LNCAP (cell line): ENCODE measurements around the gene TMEM161A.

Experiments
- TF ChIP-seq, protein P1 (sequence below): fragments of 450-650 bp; IDR thresholded peaks from 2 replicates; pipeline ENCODE4 v1.5.1; 2017; ENCODE audit warnings: mild to moderate bottlenecking

TMEM161A gene

DNA sequence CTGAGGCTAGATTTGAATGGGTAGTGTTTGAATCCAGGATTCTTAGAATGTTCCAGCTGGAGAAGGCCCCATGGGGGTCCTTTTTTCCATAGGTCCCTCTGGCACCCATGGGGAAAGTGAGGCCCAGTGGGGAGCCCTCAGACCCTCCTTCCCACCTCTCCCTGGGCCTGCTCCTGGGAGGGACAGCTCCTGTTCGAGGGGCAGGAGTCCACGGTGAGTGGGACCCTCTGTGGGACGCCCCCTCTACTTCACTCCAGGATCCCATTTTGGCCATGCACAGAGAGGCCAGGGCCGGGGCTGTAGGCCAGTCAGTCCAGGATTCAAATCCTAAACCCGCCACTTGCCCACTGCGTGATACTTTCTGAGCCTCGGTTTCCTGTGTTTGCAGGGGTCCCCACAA lies 24.2 kb upstream of the TMEM161A start:
- TF ChIP-seq, protein P1, sequence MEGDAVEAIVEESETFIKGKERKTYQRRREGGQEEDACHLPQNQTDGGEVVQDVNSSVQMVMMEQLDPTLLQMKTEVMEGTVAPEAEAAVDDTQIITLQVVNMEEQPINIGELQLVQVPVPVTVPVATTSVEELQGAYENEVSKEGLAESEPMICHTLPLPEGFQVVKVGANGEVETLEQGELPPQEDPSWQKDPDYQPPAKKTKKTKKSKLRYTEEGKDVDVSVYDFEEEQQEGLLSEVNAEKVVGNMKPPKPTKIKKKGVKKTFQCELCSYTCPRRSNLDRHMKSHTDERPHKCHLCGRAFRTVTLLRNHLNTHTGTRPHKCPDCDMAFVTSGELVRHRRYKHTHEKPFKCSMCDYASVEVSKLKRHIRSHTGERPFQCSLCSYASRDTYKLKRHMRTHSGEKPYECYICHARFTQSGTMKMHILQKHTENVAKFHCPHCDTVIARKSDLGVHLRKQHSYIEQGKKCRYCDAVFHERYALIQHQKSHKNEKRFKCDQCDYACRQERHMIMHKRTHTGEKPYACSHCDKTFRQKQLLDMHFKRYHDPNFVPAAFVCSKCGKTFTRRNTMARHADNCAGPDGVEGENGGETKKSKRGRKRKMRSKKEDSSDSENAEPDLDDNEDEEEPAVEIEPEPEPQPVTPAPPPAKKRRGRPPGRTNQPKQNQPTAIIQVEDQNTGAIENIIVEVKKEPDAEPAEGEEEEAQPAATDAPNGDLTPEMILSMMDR, result no peak

DNA sequence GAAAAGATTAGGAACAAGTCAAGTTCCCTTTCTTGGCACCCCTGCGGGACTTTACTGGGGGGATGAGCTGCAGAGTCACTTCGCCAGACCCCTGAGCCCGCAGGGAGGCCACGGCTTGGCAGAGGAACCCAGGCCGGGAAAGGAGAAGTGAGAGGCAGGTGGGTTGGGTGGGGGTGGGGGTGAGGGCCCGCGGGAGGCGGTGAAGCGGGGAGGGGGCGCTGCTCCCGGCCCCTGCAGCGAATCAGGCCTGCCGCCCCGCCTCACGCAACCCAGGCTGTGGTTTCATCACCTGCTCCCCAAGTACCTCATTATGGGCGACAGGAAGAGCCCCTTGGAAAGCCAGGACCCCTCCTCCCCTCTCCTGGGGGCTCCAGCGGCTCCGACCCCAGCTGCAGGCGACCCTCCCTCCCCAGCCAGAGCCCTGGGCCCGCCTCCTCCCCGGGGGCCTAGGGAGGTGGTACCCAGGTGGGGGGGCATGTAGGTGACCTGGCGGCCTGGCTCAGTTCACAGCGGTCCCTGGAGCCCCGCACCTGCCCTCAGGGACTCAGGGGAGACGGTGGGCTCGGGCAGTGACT lies 22.3 kb upstream of the TMEM161A start:
- TF ChIP-seq, protein P1, result no peak

DNA sequence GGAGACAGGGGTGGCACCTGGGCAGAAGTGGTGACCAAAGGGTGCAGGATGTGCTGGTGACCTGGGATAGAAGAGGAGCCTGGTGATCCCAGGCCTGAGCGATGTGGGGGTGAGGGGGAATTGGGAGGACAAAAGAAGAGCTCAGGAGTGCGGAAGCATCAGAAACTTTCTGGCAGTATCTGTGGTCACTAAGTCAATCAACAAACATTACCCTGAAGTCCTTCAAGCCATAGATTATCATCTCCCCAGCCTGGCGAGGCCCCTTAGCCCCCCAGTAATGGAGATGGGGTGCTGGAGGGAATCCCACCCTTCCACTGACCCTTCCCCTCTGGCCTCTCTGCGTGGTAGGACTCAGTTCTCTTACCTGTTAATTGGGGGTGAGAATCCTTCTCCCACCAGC lies 21.3 kb upstream of the TMEM161A start:
- TF ChIP-seq, protein P1, result no peak

DNA sequence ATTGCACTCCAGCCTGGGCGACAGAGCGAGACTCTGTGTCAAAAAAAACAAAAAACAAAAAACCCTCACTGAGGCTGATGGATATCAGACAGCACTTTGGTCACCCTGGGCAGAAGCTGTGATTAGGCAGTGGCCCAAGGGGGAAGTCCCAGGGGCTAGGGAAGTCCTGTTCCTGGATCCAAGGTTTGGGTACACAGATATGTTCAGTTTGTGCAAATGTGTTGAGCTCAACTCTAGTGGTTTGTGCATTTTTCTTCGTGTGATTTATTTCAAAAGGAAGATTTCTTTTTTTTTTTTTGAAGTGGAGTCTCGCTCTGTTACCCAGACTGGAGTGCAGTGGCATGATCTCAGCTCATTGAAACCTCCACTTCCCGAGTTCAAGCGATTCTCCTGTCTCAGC lies 19.5 kb upstream of the TMEM161A start:
- TF ChIP-seq, protein P1, result no peak

DNA sequence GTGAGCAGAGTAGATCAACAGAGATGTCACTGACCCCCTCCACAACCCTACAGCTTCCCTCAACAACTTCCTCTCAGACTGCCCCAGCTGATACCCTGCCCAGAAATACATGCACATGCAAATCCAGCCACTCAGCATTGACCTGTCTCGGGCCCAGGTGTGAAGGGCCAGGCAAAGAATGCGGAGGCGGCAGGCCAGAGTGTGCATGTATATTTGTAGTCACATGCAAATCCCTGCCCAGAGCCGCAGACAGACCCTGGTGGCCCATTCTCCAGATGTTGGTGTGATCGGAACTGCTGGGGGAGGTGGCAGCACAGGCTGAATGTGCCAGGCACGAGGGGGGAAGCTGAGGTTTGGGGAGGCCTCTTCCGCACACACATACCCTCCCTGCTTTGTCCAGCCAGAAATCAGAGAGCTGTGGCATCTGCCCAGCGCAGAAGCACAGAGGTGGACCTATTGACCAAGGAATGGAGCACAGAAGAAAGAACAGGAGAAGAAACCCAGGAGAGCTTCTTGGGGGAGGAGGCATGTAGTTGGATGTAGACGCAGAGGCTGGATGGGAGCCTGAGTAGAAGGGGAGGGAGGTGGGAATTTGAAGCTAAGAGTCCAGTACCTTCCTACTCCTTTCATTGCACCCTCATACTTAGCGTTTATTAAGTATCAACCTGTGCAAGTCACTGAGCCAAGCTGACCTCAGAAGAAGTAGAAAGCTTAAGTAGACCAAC lies 17.4 kb upstream of the TMEM161A start:
- TF ChIP-seq, protein P1, result no peak

DNA sequence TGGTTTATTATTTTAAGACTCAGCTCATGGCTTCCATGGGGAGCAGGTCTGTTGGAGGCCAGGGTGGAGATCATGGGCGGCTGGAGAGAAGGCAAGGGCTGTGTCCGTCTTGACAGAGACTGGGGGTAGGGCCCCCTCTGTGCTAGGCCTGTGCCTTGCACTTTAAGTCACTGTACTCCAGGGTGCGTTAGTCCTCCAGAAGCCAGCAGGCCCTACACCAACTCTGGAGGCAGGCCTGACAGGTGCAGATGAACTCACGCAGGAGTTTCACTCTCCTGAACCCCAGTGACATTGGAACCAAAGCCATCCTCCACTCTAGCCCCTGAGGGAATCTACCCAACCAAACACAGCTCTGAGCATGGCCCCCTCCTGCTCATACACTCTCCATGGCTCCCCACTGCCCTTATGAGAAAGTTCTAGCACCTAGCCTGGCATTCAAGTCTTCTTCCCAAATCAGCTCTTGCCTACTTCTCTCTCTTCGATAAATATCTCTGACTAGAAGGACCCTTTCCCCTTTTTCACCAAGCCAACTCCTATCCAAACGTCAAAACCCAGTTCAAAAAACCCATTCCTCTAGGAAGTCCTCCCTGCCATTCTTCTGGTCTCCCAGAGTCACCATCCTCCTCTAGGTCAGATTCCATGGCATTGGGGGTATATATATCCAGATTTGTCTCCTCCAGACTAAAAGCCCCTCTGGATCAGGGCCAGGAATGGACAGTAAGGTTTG lies 16.7 kb upstream of the TMEM161A start:
- TF ChIP-seq, protein P1, result no peak

DNA sequence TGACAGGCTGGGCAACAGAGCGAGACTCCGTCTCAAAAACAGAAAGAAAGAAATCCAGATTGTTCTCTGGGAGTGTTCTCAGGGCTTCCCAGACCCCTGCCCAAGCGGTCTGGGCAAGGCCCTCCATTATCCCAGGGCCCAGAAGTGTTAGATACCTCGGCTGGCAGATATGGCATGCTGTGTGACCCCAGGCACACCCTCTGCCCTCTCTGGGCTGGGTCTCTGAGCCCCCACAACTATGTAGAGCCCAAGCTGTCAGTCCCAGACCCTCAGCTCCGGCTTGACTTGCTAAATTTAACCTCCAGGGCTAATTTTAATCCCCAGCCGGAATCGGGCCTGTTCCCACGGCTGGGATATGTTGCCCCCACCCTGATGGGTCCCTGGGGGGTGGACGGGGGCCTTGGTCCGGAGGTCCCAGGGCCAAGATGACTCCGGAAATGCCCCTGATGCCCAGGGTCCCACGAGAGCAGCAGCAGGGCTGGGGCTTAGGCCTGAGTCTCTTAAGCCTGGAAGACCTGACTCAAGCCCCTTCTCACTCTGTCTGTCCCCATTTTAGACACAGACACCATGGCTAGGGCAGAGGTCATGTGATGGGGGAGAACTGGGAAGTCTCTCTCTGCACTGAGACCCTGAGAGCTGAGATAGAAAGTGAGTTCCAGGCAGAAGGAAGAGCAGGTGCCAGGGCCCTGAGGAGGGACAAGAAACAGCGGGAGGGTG lies 14.5 kb upstream of the TMEM161A start:
- TF ChIP-seq, protein P1, result no peak
